SK-N-SH treated with all-trans-retinoic acid at 6 μM for 48 hours (cell line): ENCODE measurements around the gene KPTN.

ENCODE experiments used
- ARNTL ChIP-seq: fragments of 450-650 bp; formaldehyde crosslinking; IDR thresholded peaks from 2 replicates; pipeline ENCODE4 v1.5.0; 2020; ENCODE audit warnings: low read depth, mild to moderate bottlenecking, moderate library complexity, borderline replicate concordance
- GLIS3 ChIP-seq: fragments of 250-450 bp; sonication (Bioruptor Pico); IDR thresholded peaks from 2 replicates; pipeline ENCODE4 v1.5.0; 2020; ENCODE audit warnings: mild to moderate bottlenecking, moderate library complexity
- RARB ChIP-seq: fragments of 250-450 bp; sonication (Bioruptor Pico); IDR thresholded peaks from 2 replicates; pipeline ENCODE4 v1.8.0; 2021; ENCODE audit warnings: mild to moderate bottlenecking, moderate library complexity
- ZFP3 ChIP-seq: fragments of 250-450 bp; sonication (Bioruptor Pico); IDR thresholded peaks from 2 replicates; pipeline ENCODE4 v1.5.0; 2020; ENCODE audit warnings: mild to moderate bottlenecking, moderate library complexity
- ZFP30 ChIP-seq: fragments of 450-650 bp; formaldehyde crosslinking; IDR thresholded peaks from 2 replicates; pipeline ENCODE4 v1.5.0; 2022; ENCODE audit warnings: mild to moderate bottlenecking, moderate library complexity

DNA sequence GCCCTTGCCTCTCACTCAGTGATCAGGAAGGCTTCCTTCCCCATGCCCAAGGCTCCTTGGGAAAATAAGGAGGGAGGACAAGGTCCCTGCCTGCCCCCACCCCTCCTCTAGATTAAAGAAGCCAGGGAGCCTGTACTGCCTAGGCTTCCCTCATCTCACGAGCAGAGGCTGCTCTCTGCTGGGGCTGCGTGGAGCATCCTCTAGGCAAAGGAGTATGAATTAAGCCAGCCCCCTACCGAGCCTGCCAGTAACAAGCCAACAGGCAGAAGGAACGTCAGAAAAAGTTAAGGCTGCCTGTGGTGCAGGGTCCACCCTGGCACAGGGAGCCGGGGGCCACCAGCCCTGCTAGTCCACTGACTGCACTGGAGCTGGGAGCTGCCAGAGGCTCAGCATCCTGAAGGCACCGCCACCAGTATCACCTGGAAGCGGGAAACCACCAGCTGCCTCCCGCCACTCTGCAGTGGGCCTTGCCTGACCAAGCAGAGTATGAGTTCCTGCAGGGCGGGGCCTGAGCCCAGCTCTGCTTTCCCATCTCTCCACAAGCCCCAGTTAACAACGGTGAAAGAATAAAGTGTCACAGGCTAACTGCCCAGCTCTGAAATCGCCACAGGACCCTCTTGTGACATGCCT lies 24.0 kb upstream of the KPTN start:
- no peak for TF ChIP-seq ARNTL (CRISPR knock-in tag)
- TF ChIP-seq GLIS3 = no peak
- TF ChIP-seq ZFP30 (CRISPR knock-in tag) = no peak
- no peak for TF ChIP-seq ZFP3
- TF ChIP-seq RARB = no peak
